GM12878 (cell line): ENCODE measurements around the gene SNED1. TPM values are rescaled to one million over a fixed set of nuclear protein-coding genes. Genes with fewer than 3 reads are reported as not detected.

ENCODE experiments used
- ATAC-seq: fragments of 200-7000 bp; cut with Tn5 transposase; 3 replicates; pipeline ENCODE4 v1.9.1; 2020; ENCODE audit warnings: mild to moderate bottlenecking, moderate library complexity
- BruUV-seq: library from RNA; stranded (reverse); fragments of 400-500 nt; replicated peaks from 2 replicates; lab custom pipeline; 2021; lab: Mats Ljungman, UMichigan
- CTCF ChIA-PET: fragments of 300-600 bp; sonication (Branson Sonifier 250); formaldehyde crosslinking; extraction: SDS; loops from one replicate; lab custom pipeline; 2021; ENCODE audit warnings: inconsistent platforms; lab: Yijun Ruan, JAX
- POLR2A ChIA-PET: fragments of 350-600 bp; formaldehyde crosslinking; extraction: SDS; loops from one replicate; lab custom pipeline; 2021; ENCODE audit warnings: inconsistent platforms; lab: Charles Lee
- RAD21 ChIA-PET: fragments of 300-600 bp; sonication (Branson Sonifier 250); formaldehyde crosslinking; loops from one replicate; lab custom pipeline; 2023; ENCODE audit warnings: antibody characterized with exemption; ENCODE audit not compliant: unreplicated experiment; lab: Charles Lee
- SMC1A ChIA-PET: fragments of 300-600 bp; sonication (Branson Sonifier 250); formaldehyde crosslinking; loops from one replicate; lab custom pipeline; 2023; ENCODE audit not compliant: unreplicated experiment, uncharacterized antibody; lab: Charles Lee
- DNase-seq: peaks from one replicate; pipeline ENCODE4 v3.0.0-alpha.2; 2011; ENCODE audit warnings: low read depth, low spot score
- FAIRE-seq: peaks from 3 replicates; lab custom pipeline; 2011; peaks lifted over from hg19 to GRCh38; lab: Jason Lieb, UNC
- H2AFZ ChIP-seq: 2 replicates; pipeline ENCODE4 v1.6.0; 2011; ENCODE audit warnings: low read depth, low read length, control low read depth; ENCODE audit not compliant: control insufficient read depth
- H3K27ac ChIP-seq: 2 replicates; pipeline ENCODE4 v1.5.1; 2011; ENCODE audit warnings: control low read depth; ENCODE audit not compliant: control insufficient read depth, insufficient read depth
- H3K27me3 ChIP-seq, 2 experiments: replicated peaks in 1 of 2; 2 replicates each; pipeline versions ENCODE4 v1.6.0 to v1.6.1; 2011; ENCODE audit warnings: low read length in 1 of 2; ENCODE audit not compliant: control insufficient read depth in 2 of 2, insufficient read depth in 2 of 2
- H3K36me3 ChIP-seq, 2 experiments: 2 replicates each; pipeline ENCODE4 v1.5.1; 2011; ENCODE audit warnings: low read length in 1 of 2; ENCODE audit not compliant: control insufficient read depth in 2 of 2, insufficient read depth in 2 of 2
- H3K4me1 ChIP-seq: 2 replicates; pipeline ENCODE4 v1.6.1; 2011; ENCODE audit warnings: mild to moderate bottlenecking, low read length, moderate library complexity, mixed read lengths; ENCODE audit not compliant: control insufficient read depth, insufficient read depth
- H3K4me2 ChIP-seq: 2 replicates; pipeline ENCODE4 v1.6.0; 2011; ENCODE audit warnings: control low read depth; ENCODE audit not compliant: control insufficient read depth, insufficient read depth
- H3K4me3 ChIP-seq: fragments of 200-600 bp; sonication (generic); 2 replicates; pipeline ENCODE4 v1.5.1; 2016
- H3K79me2 ChIP-seq: 2 replicates; pipeline ENCODE4 v1.6.0; 2011; ENCODE audit warnings: low read length; ENCODE audit not compliant: control insufficient read depth, insufficient read depth
- H3K9ac ChIP-seq: 2 replicates; pipeline ENCODE4 v1.8.0; 2011; ENCODE audit warnings: low read length, control low read depth, mixed read lengths; ENCODE audit not compliant: control insufficient read depth, insufficient read depth
- H3K9me3 ChIP-seq: replicated peaks from 3 replicates; pipeline ENCODE4 v1.5.1; 2011; ENCODE audit warnings: mild to moderate bottlenecking, low read length; ENCODE audit not compliant: control insufficient read depth, insufficient read depth
- H4K20me1 ChIP-seq: 2 replicates; pipeline ENCODE4 v1.6.0; 2011; ENCODE audit not compliant: control insufficient read depth, insufficient read depth
- BMI1 ChIP-seq: fragments of 450-650 bp; IDR thresholded peaks from 2 replicates; pipeline ENCODE4 v1.6.1; 2016; ENCODE audit warnings: mild to moderate bottlenecking, moderate library complexity, borderline replicate concordance
- FOXM1 ChIP-seq: IDR thresholded peaks from 2 replicates; pipeline ENCODE4 v1.6.1; 2012; ENCODE audit warnings: low read depth, mild to moderate bottlenecking, inconsistent platforms, low read length, moderate library complexity
- SP1 ChIP-seq: IDR thresholded peaks from one replicate; pipeline ENCODE4 v1.6.1; 2011; ENCODE audit warnings: low read depth, low read length
- ZBTB11 ChIP-seq: fragments of 450-650 bp; formaldehyde crosslinking; IDR thresholded peaks from 2 replicates; pipeline ENCODE4 v1.5.0; 2022; ENCODE audit warnings: mild to moderate bottlenecking, missing genetic modification characterization
- WGBS: methylation state at CpG from one replicate; pipeline ENCODE4 v1.1.6; 2016; ENCODE audit warnings: low lambda C conversion rate; ENCODE audit not compliant: insufficient replicate concordance, insufficient coverage; ENCODE audit errors: missing lambda C conversion rate; 5-methylcytosine and 5-hydroxymethylcytosine counted together
- in situ Hi-C: fragments of 300-500 bp; cut with MboI; formaldehyde crosslinking; loops from 9 replicates; pipeline ENCODE4 v1.14.3; 2018; ENCODE audit warnings: mixed read lengths
- intact Hi-C: fragments of 100-400 bp; cut with micrococcal nuclease; formaldehyde crosslinking; loops from one replicate; pipeline ENCODE4 v1.14.2; 2022; ENCODE audit not compliant: unreplicated experiment
- polyA plus RNA-seq, 11 experiments: library from polyadenylated mRNA; depleted of rRNA in 4 of 11; unstranded in 6 of 11; stranded (reverse) in 5 of 11; fragments of >200 nt; fragmentation: Nextera tagmentation in 4 of 11; fragmentation: Illumina TruSeq in 1 of 11; extraction: Ambion mirVana in 4 of 11; extraction: Trizol in 1 of 11; gene quantifications; 1 replicate in 1 of 11; 2 replicates in 10 of 11; pipeline versions ENCODE4 v1.2.1 to v1.2.3, GENCODE V29; 2011 to 2016; ENCODE audit warnings: inconsistent platforms in 2 of 11, missing spikeins in 2 of 11, low read depth in 1 of 11
- total RNA-seq, 4 experiments: library from RNA; depleted of rRNA in 3 of 4; stranded (reverse); fragments of >200 nt in 3 of 4; fragmentation: Illumina TruSeq in 1 of 4; extraction: Trizol in 1 of 4; gene quantifications; 2 replicates each; pipeline versions ENCODE4 v1.2.1 to v1.2.3, GENCODE V29; 2013 to 2021

Gene SNED1
- total and polyA plus RNA-seq, 10 of the 15 experiments (the other 5 are each of a cell fraction or from before 2014, with no cell fraction given), result 0.05 to 8.4 (median 3.0) TPM

GRCh38 chr2:241033336-241033987 lies 35.0 kb downstream of the SNED1 start:
- POLR2A ChIA-PET, result no interaction called here
- no peak overlapping the region for H3K9ac ChIP-seq
- H4K20me1 ChIP-seq, result no peaks in the 10 kb centered on the region
- CTCF ChIA-PET, result no interaction called here
- 81% methylated on average over 17 of the region's 17 CpGs for WGBS
- no peaks in the 10 kb centered on the region for H3K36me3 ChIP-seq
- FAIRE-seq (no peak), DNase-seq (no peak), ATAC-seq (no peak)
- no peak overlapping the region for H3K27ac ChIP-seq
- intact Hi-C loops (no loop called here), in situ Hi-C loops (no loop called here)
- no peaks in the 10 kb centered on the region for H3K9me3 ChIP-seq
- peaks cover 0 to 2% of the 10 kb centered on the region in 2 experiments; a peak in 1 of 4 replicates for H3K27me3 ChIP-seq
- SMC1A ChIA-PET, result no interaction called here
- RAD21 ChIA-PET, result no interaction called here
- H3K4me3 ChIP-seq, result no peak overlapping the region
- H3K4me2 ChIP-seq, result no peak overlapping the region
- H3K4me1 ChIP-seq, result peaks cover 24% of the 10 kb centered on the region
- no peak for TF ChIP-seq FOXM1
- no peak for TF ChIP-seq BMI1
- no peak for TF ChIP-seq ZBTB11
- no peak for TF ChIP-seq SP1
- TF ChIP-seq, all 136 proteins: peak for 0
- H3K79me2 ChIP-seq, result no peaks in the 10 kb centered on the region
- no TSS peak for BruUV-seq
- no peak overlapping the region for H2AFZ ChIP-seq
